Kidney (tissue), 14 donors: ENCODE data around the gene SPATS2L. TPM values are rescaled to one million over a fixed set of nuclear protein-coding genes. Genes with fewer than 3 reads are reported as not detected.

Source experiments
- DNase-seq, 5 donors: peaks; one replicate each; pipeline ENCODE4 v3.0.0-alpha.2; 2013 to 2020
- FAIRE-seq: peaks from 2 replicates; lab custom pipeline; 2012; peaks lifted over from hg19 to GRCh38; lab: Jason Lieb, UNC
- H3K27ac ChIP-seq, 2 donors: one replicate each; pipeline ENCODE4 v1.7.0; 2013; ENCODE audit warnings: low read depth in 2 of 2, low read length in 2 of 2, inconsistent platforms in 1 of 2
- H3K27me3 ChIP-seq: one replicate; pipeline ENCODE4 v1.7.1; 2013; ENCODE audit warnings: low read length, inconsistent platforms; ENCODE audit not compliant: control insufficient read depth, insufficient read depth
- H3K36me3 ChIP-seq, 3 donors: one replicate each; pipeline versions ENCODE4 v1.7.0 to v1.7.1; 2013; ENCODE audit warnings: low read length in 3 of 3, control low read depth in 1 of 3, inconsistent platforms in 1 of 3; ENCODE audit not compliant: insufficient read depth in 3 of 3, control insufficient read depth in 2 of 3
- H3K4me1 ChIP-seq, 3 donors: one replicate each; pipeline versions ENCODE4 v1.7.0 to v1.7.1; 2013; ENCODE audit warnings: low read length in 3 of 3, inconsistent platforms in 1 of 3, low read depth in 1 of 3; ENCODE audit not compliant: control insufficient read depth in 2 of 3, insufficient read depth in 2 of 3
- H3K4me3 ChIP-seq, 3 donors: one replicate each; pipeline versions ENCODE4 v1.7.0 to v1.8.1; 2013; ENCODE audit warnings: low read length in 3 of 3, control low read depth in 1 of 3, inconsistent platforms in 1 of 3
- H3K9ac ChIP-seq, 3 donors: one replicate each; pipeline versions ENCODE4 v1.7.0 to v1.7.1; 2013; ENCODE audit warnings: low read length in 3 of 3, control low read depth in 1 of 3, inconsistent platforms in 1 of 3
- H3K9me3 ChIP-seq, 3 donors: one replicate each; pipeline versions ENCODE4 v1.7.0 to v1.7.1; 2013; ENCODE audit warnings: low read length in 3 of 3, control low read depth in 1 of 3, inconsistent platforms in 1 of 3; ENCODE audit not compliant: control insufficient read depth in 2 of 3, insufficient read depth in 1 of 3
- intact Hi-C: fragments of 100-400 bp; cut with DNase I; formaldehyde crosslinking; loops from one replicate; pipeline ENCODE4 v1.11.1; 2022
- polyA plus RNA-seq: library from polyadenylated mRNA; stranded (reverse); fragments of 350-450 nt; fragmentation: Illumina TruSeq; extraction: RNeasy Lipid Tissue Mini Kit (QIAGEN cat#74804); gene quantifications from one replicate; pipeline ENCODE4 v1.2.3, GENCODE V29; 2014; ENCODE audit warnings: low read depth, low replicate concordance; ENCODE audit not compliant: insufficient read depth
- total RNA-seq: library from RNA; stranded (reverse); fragmentation: NEBNext Ultra II Directional; extraction: Animal tissue kit (Norgen Biotek cat#: 25700); gene quantifications from one replicate; pipeline ENCODE4 v1.2.1, GENCODE V29; 2021
- TF ChIP-seq, protein P1 (sequence below): IDR thresholded peaks from 3 replicates; pipeline ENCODE4 v1.5.1; 2012; ENCODE audit warnings: mild to moderate bottlenecking, moderate library complexity, borderline replicate concordance; ENCODE audit not compliant: insufficient read depth; ENCODE audit errors: extremely low read depth
- donor health status: control.
- donor health status: control.
- donor health status: control.
- donor health status: control.
- donor health status: control.
- donor health status: DM: yes; HTN: yes; CAD: no.
- donor health status: Normal renal cell carcinoma (clear cell type).

SPATS2L gene
- total and polyA plus RNA-seq, 2 donors from 2014 or later, result 86.1 to 166 TPM

DNA sequence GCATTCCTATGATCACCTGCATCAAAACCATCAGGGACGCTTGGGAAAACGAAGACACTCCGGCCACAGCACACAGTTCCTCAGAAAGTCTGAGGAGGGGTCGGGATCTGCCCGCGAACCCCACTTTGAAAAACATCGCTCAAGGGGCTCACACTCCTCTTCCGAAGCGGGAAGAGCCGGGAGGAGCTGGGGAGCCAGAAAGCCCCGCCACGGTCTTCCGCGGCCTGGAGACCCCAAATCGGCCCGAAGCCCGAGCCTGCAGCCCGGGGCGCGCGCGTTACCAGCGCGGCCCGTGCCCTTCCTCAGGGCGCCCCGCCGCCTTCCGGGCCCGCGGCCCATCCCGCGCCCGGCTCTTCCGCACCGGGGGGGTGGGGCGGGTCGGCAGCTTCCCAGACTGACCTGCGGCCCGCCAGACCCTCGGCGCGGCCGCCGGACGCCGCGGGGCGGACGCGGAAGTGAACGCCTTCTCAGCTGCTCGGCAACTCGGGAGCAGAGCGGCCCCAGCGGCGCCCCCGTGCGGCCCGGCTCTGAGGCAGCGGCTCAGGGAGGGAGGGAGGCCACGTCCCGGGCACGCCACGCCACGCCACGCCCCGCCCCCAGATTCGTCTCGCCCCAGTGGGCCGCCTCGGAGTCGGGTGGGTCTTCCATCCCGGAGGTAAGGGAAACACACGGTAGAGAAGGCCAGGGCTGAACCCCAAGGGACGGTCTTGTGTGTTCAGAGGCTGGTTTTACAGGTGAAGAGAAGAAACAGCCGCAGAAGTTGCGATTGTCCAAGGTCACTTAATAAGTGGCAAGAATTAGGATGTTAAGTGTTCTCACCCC lies 203.3 kb downstream of the SPATS2L start, which contains the start of gene KCTD18:
KCTD18 (minus strand) TSS at position 457 of the 822 bp plus-strand sequence. CDS start 3,052 bp downstream, outside the sequence.
- H3K4me1 ChIP-seq, result peaks cover 0 to 8% (median 4%) of the 10 kb centered on the region in 3 donors
- no peak for FAIRE-seq
- peak within 1 kb of the TSS; percentile 44 to 62 for H3K27ac ChIP-seq
- no peaks in the 10 kb centered on the region for H3K9me3 ChIP-seq
- peaks cover 0 to 4% (median 0%) of the 10 kb centered on the region in 3 donors for H3K36me3 ChIP-seq
- DNase-seq, result peak; percentile 93 to 97 (median 96)
- TF ChIP-seq, protein P1, sequence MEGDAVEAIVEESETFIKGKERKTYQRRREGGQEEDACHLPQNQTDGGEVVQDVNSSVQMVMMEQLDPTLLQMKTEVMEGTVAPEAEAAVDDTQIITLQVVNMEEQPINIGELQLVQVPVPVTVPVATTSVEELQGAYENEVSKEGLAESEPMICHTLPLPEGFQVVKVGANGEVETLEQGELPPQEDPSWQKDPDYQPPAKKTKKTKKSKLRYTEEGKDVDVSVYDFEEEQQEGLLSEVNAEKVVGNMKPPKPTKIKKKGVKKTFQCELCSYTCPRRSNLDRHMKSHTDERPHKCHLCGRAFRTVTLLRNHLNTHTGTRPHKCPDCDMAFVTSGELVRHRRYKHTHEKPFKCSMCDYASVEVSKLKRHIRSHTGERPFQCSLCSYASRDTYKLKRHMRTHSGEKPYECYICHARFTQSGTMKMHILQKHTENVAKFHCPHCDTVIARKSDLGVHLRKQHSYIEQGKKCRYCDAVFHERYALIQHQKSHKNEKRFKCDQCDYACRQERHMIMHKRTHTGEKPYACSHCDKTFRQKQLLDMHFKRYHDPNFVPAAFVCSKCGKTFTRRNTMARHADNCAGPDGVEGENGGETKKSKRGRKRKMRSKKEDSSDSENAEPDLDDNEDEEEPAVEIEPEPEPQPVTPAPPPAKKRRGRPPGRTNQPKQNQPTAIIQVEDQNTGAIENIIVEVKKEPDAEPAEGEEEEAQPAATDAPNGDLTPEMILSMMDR, result peak; percentile 82
- H3K4me3 ChIP-seq, result peak within 1 kb of the TSS; percentile 81 to 90 (median 81)
- intact Hi-C loops, result no loop called here
- no peaks in the 10 kb centered on the region for H3K27me3 ChIP-seq
- peak within 1 kb of the TSS; percentile 61 to 91 (median 87) for H3K9ac ChIP-seq

DNA sequence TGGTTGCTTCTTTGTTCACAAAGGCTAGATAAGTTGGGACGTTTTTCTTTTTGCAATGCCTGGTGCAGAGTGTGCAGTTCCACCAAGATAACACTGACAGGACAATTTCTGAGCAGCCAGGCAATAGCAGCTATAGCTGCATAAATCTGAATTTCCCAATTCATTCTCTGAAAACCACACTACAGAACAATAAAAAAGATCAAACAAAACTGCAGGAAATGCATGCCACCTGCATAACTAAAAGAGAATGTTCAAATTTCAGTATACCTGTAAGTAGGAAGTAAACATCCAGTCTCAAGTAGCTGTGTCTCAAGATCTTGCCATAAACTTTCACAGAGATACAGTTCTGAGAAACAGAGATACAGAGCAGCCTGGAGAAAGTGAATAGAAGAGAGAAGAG lies 208.7 kb downstream of the SPATS2L start:
- intact Hi-C loops, result no loop called here
- Histone ChIP-seq H3K9ac (no peak overlapping the region), H3K27ac (no peak overlapping the region), H3K36me3 (no peaks in the 10 kb centered on the region), H3K27me3 (peaks cover 2% of the 10 kb centered on the region), H3K9me3 (no peaks in the 10 kb centered on the region), H3K4me3 (no peak overlapping the region), H3K4me1 (no peaks in the 10 kb centered on the region)
- DNase-seq (no peak), FAIRE-seq (no peak)
- TF ChIP-seq, protein P1, result no peak

DNA sequence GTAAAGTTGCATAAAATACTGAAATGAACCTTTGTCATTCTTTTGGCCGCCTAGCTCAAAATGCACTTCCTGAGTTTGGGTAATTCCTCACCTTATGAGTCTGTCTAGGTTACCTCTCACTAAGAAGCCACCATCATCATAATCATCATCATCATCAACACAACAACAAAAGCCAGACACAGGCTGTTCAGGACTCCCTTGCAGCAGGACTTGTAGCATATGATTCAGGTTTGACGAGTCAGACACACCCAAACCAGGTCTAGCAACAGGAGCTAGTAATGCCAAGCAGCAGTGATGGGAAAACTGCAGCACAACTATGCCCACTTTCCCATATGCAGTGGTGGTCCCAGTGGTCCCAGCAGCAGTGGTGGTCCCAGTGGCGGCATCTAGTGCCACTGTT lies 216.7 kb downstream of the SPATS2L start:
- no peaks in the 10 kb centered on the region for H3K9me3 ChIP-seq
- FAIRE-seq (no peak), DNase-seq (no peak)
- TF ChIP-seq, protein P1, result no peak
- H3K9ac ChIP-seq, result no peak overlapping the region
- no peak overlapping the region for H3K4me3 ChIP-seq
- intact Hi-C loops, result no loop called here
- H3K27ac ChIP-seq, result no peak overlapping the region
- peaks cover 4 to 7% (median 5%) of the 10 kb centered on the region in 3 donors for H3K4me1 ChIP-seq
- H3K36me3 ChIP-seq, result no peaks in the 10 kb centered on the region
- peaks cover 2% of the 10 kb centered on the region for H3K27me3 ChIP-seq
